Ovary (tissue), 9 donors: ENCODE results near the gene CA11. TPM values are rescaled to one million over a fixed set of nuclear protein-coding genes. Genes with fewer than 3 reads are reported as not detected.

Source experiments
- DNase-seq, 5 donors: peaks; one replicate each; pipeline ENCODE4 v3.0.0-alpha.2; 2019 to 2020
- H3K27ac ChIP-seq, 2 donors: fragments of 200-600 bp; one replicate each; pipeline versions ENCODE4 v1.5.1 to v1.8.0; 2019 to 2022
- H3K27me3 ChIP-seq: fragments of 200-600 bp; one replicate; pipeline ENCODE4 v1.8.0; 2022
- H3K36me3 ChIP-seq: fragments of 200-600 bp; sonication (generic); one replicate; pipeline ENCODE4 v1.5.1; 2019
- H3K4me1 ChIP-seq: one replicate; pipeline ENCODE4 v1.8.1; 2013; ENCODE audit warnings: mild to moderate bottlenecking, moderate library complexity; ENCODE audit not compliant: insufficient read depth
- H3K4me3 ChIP-seq: fragments of 200-600 bp; sonication (generic); one replicate; pipeline ENCODE4 v1.5.1; 2017
- H3K9me3 ChIP-seq, 2 donors: fragments of 200-600 bp in 1 of 2; sonication (generic) in 1 of 2; one replicate each; pipeline versions ENCODE4 v1.5.1 to v1.8.1; 2013 to 2019; ENCODE audit warnings: mild to moderate bottlenecking in 1 of 2, moderate library complexity in 1 of 2
- EP300 ChIP-seq: sonication (generic); formaldehyde crosslinking; IDR thresholded peaks from one replicate; pipeline ENCODE4 v1.6.1; 2017; ENCODE audit warnings: antibody characterized with exemption
- POLR2A ChIP-seq: fragments of 450-650 bp; IDR thresholded peaks from one replicate; pipeline ENCODE4 v1.6.1; 2017; ENCODE audit warnings: antibody characterized with exemption, mild to moderate bottlenecking, moderate library complexity
- WGBS, 3 donors: extraction: QIAGEN DNeasy Blood & Tissue Kit in 1 of 3; methylation state at CpG; one replicate each; pipeline versions ENCODE4 v1.1.5 to v1.1.7; 2013 to 2017; 5-methylcytosine and 5-hydroxymethylcytosine counted together
- intact Hi-C, 4 donors: fragments of 100-400 bp; cut with DNase I; formaldehyde crosslinking; loops; one replicate each; pipeline versions ENCODE4 v1.11.0 to v1.15.1; 2022 to 2023
- polyA plus RNA-seq, 2 donors: library from polyadenylated mRNA; stranded (reverse); fragments of 200-250 nt in 1 of 2; fragments of 350-450 nt in 1 of 2; fragmentation: Illumina TruSeq in 1 of 2; extraction: RNeasy Lipid Tissue Mini Kit (QIAGEN cat#74804) in 1 of 2; gene quantifications; one replicate each; pipeline ENCODE4 v1.2.3, GENCODE V29; 2013 to 2014
- total RNA-seq, 7 donors: library from RNA; depleted of rRNA in 2 of 7; stranded (reverse); fragments of >200 nt in 2 of 7; fragmentation: NEBNext Ultra II Directional in 3 of 7; extraction: Animal tissue kit (Norgen Biotek cat#: 25700) in 3 of 7; gene quantifications; one replicate each; pipeline versions ENCODE4 v1.1.0 to v1.2.4, GENCODE V29; 2016 to 2023
- TF ChIP-seq, protein P1 (sequence below), 3 donors: fragments of 450-650 bp in 2 of 3; fragments of 200-600 bp in 1 of 3; IDR thresholded peaks; one replicate each; pipeline versions ENCODE4 v1.5.1 to v1.8.0; 2016 to 2022; ENCODE audit warnings: antibody characterized with exemption in 3 of 3, mild to moderate bottlenecking in 1 of 3
- donor health status: DM: no; HTN: no; CAD: no; lungs with moderate emphysema.
- donor health status: DM: no; HTN: no; CAD: no.
- donor health status: Bipolar disorder and iron deficiency.
- donor health status: DM: yes; HTN: yes; CAD: no.
- donor health status: DM: no; HTN: no; CAD: no.
- donor health status: DM: yes; HTN: yes; CAD: no.

The CA11 gene
- total and polyA plus RNA-seq, 9 donors = 14.9 to 53.1 (median 43.1) TPM

- peak overlapping the region; percentile 46 for H3K4me3 ChIP-seq
- peak; percentile 98 to 99 (median 98) for DNase-seq
- no peaks in the 10 kb centered on the region for H3K27me3 ChIP-seq
- TF ChIP-seq, protein P1, sequence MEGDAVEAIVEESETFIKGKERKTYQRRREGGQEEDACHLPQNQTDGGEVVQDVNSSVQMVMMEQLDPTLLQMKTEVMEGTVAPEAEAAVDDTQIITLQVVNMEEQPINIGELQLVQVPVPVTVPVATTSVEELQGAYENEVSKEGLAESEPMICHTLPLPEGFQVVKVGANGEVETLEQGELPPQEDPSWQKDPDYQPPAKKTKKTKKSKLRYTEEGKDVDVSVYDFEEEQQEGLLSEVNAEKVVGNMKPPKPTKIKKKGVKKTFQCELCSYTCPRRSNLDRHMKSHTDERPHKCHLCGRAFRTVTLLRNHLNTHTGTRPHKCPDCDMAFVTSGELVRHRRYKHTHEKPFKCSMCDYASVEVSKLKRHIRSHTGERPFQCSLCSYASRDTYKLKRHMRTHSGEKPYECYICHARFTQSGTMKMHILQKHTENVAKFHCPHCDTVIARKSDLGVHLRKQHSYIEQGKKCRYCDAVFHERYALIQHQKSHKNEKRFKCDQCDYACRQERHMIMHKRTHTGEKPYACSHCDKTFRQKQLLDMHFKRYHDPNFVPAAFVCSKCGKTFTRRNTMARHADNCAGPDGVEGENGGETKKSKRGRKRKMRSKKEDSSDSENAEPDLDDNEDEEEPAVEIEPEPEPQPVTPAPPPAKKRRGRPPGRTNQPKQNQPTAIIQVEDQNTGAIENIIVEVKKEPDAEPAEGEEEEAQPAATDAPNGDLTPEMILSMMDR (IDR thresholded peaks at IDR 0.05) = no peak
- TF ChIP-seq EP300 (no peak), POLR2A (peak; percentile 33)
- H3K36me3 ChIP-seq = no peaks in the 10 kb centered on the region
- H3K4me1 ChIP-seq = peaks cover 3% of the 10 kb centered on the region
- H3K27ac ChIP-seq = peak overlapping the region; percentile 69 to 83
- no peaks in the 10 kb centered on the region for H3K9me3 ChIP-seq
- 1% methylated on average over 37 to 40 of the region's 40 CpGs for WGBS, 3 donors
- intact Hi-C loops = no loop called here
These were observed 21.9 kb downstream of the CA11 start for GRCh38 chr19:48624067-48624594.

DNA sequence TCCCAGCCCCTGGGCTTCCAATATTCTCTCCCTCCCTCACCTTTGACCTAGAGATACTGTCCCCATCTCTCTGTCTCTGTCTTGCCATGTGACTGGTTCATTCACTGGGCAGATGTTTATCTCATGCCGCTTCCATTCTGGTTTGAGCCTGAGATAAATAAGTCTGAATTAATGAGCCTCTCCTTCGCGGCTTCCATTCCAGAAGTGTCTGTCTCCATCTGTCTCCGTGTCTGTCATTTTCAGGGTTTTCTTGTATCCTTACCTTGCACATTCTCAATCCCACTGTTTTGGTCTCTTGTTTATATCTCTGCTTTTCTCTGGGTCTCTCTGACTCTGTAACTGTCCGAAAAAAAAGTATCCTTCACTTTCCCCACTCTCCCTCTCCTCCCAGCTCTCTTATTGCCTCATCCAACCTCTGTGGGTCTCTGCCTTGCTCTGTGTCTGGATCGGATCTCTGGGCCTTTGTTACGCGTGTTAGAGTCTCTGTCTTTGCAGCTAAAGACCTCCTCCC lies 22.4 kb downstream of the CA11 start:
- Histone ChIP-seq H3K36me3 (no peaks in the 10 kb centered on the region), H3K27ac (peak overlapping the region; percentile 56 to 69), H3K4me3 (no peak overlapping the region), H3K27me3 (no peaks in the 10 kb centered on the region), H3K9me3 (no peaks in the 10 kb centered on the region), H3K4me1 (peaks cover 3% of the 10 kb centered on the region)
- intact Hi-C loops = no loop called here
- WGBS, 3 donors = 11 to 13% (median 12%) methylated on average over 8 of the region's 8 CpGs
- no peak for TF ChIP-seq POLR2A
- no peak for TF ChIP-seq EP300
- TF ChIP-seq, protein P1 (IDR thresholded peaks at IDR 0.05) = no peak
- peak in 2 of 5 donors; percentile 13 to 19 for DNase-seq

DNA sequence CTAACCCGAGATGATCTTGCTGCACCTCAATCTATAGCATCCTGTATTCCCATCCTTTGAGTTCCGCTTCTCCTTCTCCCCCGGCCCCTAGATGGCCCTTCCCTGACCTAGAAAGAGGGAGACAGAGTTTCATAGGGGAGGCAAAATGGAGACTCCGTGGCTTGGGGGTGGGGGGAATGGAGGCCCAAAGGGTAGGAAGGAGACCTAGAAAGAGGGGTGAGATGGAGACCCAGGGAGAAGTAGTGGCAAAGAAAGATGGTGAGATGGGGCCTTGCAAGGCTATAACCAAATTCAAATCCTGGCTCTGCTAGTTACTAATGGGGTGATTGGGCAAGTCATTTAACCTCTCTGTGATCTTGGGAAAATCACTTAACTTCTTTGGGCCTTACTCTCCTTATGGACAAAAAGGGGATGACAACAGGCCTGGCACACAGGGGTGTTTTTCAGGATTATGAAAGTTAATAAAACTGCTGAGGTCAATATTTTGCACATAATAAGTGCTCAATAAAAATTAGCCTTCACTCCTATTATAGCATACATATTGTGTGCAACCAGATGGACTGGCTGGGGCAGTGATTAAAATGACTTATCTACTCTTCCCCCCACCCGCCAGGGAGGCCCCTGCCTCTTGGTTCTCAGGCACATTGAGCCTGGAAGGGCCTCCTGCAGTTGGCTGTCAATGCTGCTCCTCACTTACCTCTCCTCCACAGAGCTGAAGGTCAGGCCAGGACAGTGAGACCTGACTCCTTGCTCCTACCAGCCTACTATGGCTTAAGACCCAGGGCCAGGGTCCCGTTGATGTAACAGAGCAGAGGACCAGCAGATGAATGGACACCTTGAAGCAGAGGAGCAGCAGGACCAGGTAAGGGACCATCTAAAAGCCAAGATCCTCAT lies 26.0 kb downstream of the CA11 start:
- intact Hi-C loops = loop anchor here in 2 of 4 donors (10.0 kb wide), 2 partner anchors 135 to 295 kb away; partner anchors contain the start of gene EMP3 (in 1 of the 2)
- Histone ChIP-seq H3K4me1 (peaks cover 7% of the 10 kb centered on the region), H3K27ac (peak overlapping the region; percentile 5 to 91), H3K36me3 (no peaks in the 10 kb centered on the region), H3K4me3 (peak overlapping the region; percentile 52), H3K27me3 (no peaks in the 10 kb centered on the region), H3K9me3 (no peaks in the 10 kb centered on the region)
- peak in 2 of 5 donors; percentile 29 to 42 for DNase-seq
- WGBS, 3 donors = 24 to 32% (median 30%) methylated on average over 6 of the region's 6 CpGs
- no peak for TF ChIP-seq POLR2A
- TF ChIP-seq, protein P1 (IDR thresholded peaks at IDR 0.05) = peak in 2 of 3 donors; percentile 14 to 24
- no peak for TF ChIP-seq EP300

DNA sequence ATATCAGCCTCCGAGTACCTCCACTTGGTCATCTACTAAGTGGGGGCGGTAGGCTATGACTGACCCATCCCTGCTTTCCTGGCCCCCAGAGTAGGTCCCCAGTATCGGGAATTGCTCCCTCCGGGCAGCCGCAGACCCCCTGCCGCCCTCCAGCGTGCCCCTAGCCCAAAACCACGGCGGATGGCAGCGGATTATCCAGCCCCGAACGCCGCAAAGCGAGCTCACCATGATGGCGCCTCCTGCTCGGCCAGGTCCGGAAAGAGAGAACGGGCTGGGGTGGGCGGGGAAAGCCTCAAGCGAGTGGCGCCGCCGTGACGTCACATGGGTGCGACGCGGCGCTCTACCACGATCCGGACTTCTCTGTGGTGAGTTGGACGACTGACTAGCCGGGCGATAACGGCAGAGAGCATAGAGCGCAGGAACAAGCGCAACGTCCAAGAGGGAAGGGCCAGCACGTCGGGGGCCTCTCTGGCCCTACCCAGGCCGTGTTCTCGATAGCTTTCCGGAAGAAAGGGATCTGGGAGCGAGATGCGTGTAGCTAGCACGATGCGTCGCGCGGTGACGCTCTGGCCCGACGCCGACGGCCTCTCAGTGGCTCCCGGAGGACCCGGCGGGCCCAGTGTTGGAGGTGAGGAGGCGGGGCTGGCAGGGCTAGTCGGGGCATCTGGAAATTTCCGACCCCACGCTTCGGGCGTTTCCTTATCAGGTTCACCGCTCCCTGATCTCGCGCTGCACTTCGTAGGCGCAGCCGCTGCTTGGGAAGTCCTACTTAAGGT lies 26.9 kb downstream of the CA11 start, which contains the start of the genes RPL18 and SPHK2:
Gene RPL18 (minus strand): TSS at position 263 of the 776 bp plus-strand sequence. CDS start 35 bp downstream, at position 228.
Gene SPHK2 (plus strand): TSS at position 591 of the 776 bp plus-strand sequence. CDS start 1,009 bp downstream, outside the sequence.
- TF ChIP-seq EP300 = peak; percentile 70
- peak; percentile 91 for TF ChIP-seq POLR2A
- TF ChIP-seq, protein P1 (IDR thresholded peaks at IDR 0.05) = peak in 2 of 3 donors; percentile 33
- Histone ChIP-seq H3K9me3 (no peaks in the 10 kb centered on the region), H3K4me3 (peak within 1 kb of the TSS; percentile 74), H3K36me3 (no peaks in the 10 kb centered on the region), H3K4me1 (peaks cover 7% of the 10 kb centered on the region), H3K27me3 (no peaks in the 10 kb centered on the region), H3K27ac (peak within 1 kb of the TSS; percentile 54 to 91)
- intact Hi-C loops = loop anchor here in 2 of 4 donors (10.0 kb wide), 2 partner anchors 134 to 294 kb away; partner anchors contain the start of gene EMP3 (in 1 of the 2)
- DNase-seq = peak; percentile 96 to 98 (median 98)
- 0 to 1% (median 0%) methylated on average over 59 to 69 of the region's 69 CpGs for WGBS, 3 donors
